Activated T-helper 1 cell treated with anti-CD3 and anti-CD28 coated beads, Interleukin-12 subunit alpha, Interleukin-12 subunit beta, Interleukin-2, Interleukin-4 antibody, amounts not matched to agents 30 ng/mL and 10 ng/mL and 1 ng/mL, durations not matched to agents 14 hours and 24 hours and 36 hours (primary cell): ENCODE measurements around the gene PPP1R9A. TPM values are rescaled to one million over a fixed set of nuclear protein-coding genes. Genes with fewer than 3 reads are reported as not detected.

Experiments used
- DNase-seq: peaks from one replicate; pipeline ENCODE4 v3.0.0; 2021; ENCODE audit warnings: low spot score
- H3K27ac Mint-ChIP-seq: one replicate; pipeline ENCODE4 v1.8.0; 2021; ENCODE audit warnings: mild to moderate bottlenecking, mixed read lengths
- H3K27me3 Mint-ChIP-seq: one replicate; pipeline ENCODE4 v1.8.0; 2022; ENCODE audit warnings: mild to moderate bottlenecking, moderate library complexity, mixed read lengths; ENCODE audit not compliant: insufficient read depth
- H3K36me3 Mint-ChIP-seq: one replicate; pipeline ENCODE4 v1.8.0; 2021; ENCODE audit warnings: low read depth, mixed read lengths
- H3K4me1 Mint-ChIP-seq: one replicate; pipeline ENCODE4 v1.8.0; 2021; ENCODE audit warnings: low read depth, mixed read lengths
- H3K4me3 Mint-ChIP-seq: one replicate; pipeline ENCODE4 v1.8.0; 2021; ENCODE audit warnings: mild to moderate bottlenecking, moderate library complexity, mixed read lengths
- H3K9me3 Mint-ChIP-seq: one replicate; pipeline ENCODE4 v1.8.0; 2021; ENCODE audit warnings: mixed read lengths
- intact Hi-C: fragments of 100-400 bp; cut with micrococcal nuclease; formaldehyde crosslinking; loops from one replicate; pipeline ENCODE4 v1.15.1; 2024
- total RNA-seq: library from RNA; stranded (reverse); gene quantifications from 2 replicates; pipeline ENCODE4 v1.2.3, GENCODE V29; 2022

The PPP1R9A gene
- total RNA-seq, 1 donor from 2014 or later = not detected

GRCh38 chr7:95105627-95106026, 198.2 kb downstream of the PPP1R9A start:
- intact Hi-C loops = no loop called here
- no peak for DNase-seq
- no peaks in the 10 kb centered on the region for H3K27me3 Mint-ChIP-seq
- no peak overlapping the region for H3K4me3 Mint-ChIP-seq
- H3K36me3 Mint-ChIP-seq = no peaks in the 10 kb centered on the region
- no peaks in the 10 kb centered on the region for H3K9me3 Mint-ChIP-seq
- no peaks in the 10 kb centered on the region for H3K4me1 Mint-ChIP-seq
- H3K27ac Mint-ChIP-seq = no peak overlapping the region

- Mint-ChIP-seq H3K27me3 (no peaks in the 10 kb centered on the region), H3K9me3 (no peaks in the 10 kb centered on the region), H3K36me3 (no peaks in the 10 kb centered on the region), H3K4me3 (no peak overlapping the region), H3K27ac (no peak overlapping the region), H3K4me1 (no peaks in the 10 kb centered on the region)
- intact Hi-C loops = no loop called here
- DNase-seq = no peak
Observed at GRCh38 chr7:95106401-95106800, 199.0 kb downstream of the PPP1R9A start.

- Mint-ChIP-seq H3K36me3 (no peaks in the 10 kb centered on the region), H3K27ac (no peak overlapping the region), H3K27me3 (no peaks in the 10 kb centered on the region), H3K4me3 (no peak overlapping the region), H3K4me1 (no peaks in the 10 kb centered on the region), H3K9me3 (no peaks in the 10 kb centered on the region)
- intact Hi-C loops = no loop called here
- DNase-seq = no peak
Observed at GRCh38 chr7:95110707-95111106, 203.3 kb downstream of the PPP1R9A start.

- no peaks in the 10 kb centered on the region for H3K27me3 Mint-ChIP-seq
- intact Hi-C loops = no loop called here
- H3K9me3 Mint-ChIP-seq = no peaks in the 10 kb centered on the region
- no peak overlapping the region for H3K27ac Mint-ChIP-seq
- H3K4me3 Mint-ChIP-seq = no peak overlapping the region
- H3K36me3 Mint-ChIP-seq = no peaks in the 10 kb centered on the region
- H3K4me1 Mint-ChIP-seq = no peaks in the 10 kb centered on the region
- DNase-seq = no peak
Observed at GRCh38 chr7:95113590-95113989, 206.2 kb downstream of the PPP1R9A start.

GRCh38 chr7:95126053-95126709, 218.8 kb downstream of the PPP1R9A start:
- no peaks in the 10 kb centered on the region for H3K4me1 Mint-ChIP-seq
- H3K4me3 Mint-ChIP-seq = no peak overlapping the region
- no peak overlapping the region for H3K27ac Mint-ChIP-seq
- no peaks in the 10 kb centered on the region for H3K9me3 Mint-ChIP-seq
- intact Hi-C loops = no loop called here
- H3K36me3 Mint-ChIP-seq = no peaks in the 10 kb centered on the region
- H3K27me3 Mint-ChIP-seq = no peaks in the 10 kb centered on the region
- no peak for DNase-seq

GRCh38 chr7:95132500-95132899, 225.1 kb downstream of the PPP1R9A start:
- Mint-ChIP-seq H3K4me1 (no peaks in the 10 kb centered on the region), H3K27ac (no peak overlapping the region), H3K27me3 (no peaks in the 10 kb centered on the region), H3K9me3 (peaks cover 5% of the 10 kb centered on the region), H3K36me3 (no peaks in the 10 kb centered on the region), H3K4me3 (no peak overlapping the region)
- intact Hi-C loops = no loop called here
- no peak for DNase-seq

- no peaks in the 10 kb centered on the region for H3K4me1 Mint-ChIP-seq
- no peak overlapping the region for H3K4me3 Mint-ChIP-seq
- H3K27ac Mint-ChIP-seq = no peak overlapping the region
- intact Hi-C loops = no loop called here
- no peaks in the 10 kb centered on the region for H3K36me3 Mint-ChIP-seq
- no peaks in the 10 kb centered on the region for H3K9me3 Mint-ChIP-seq
- no peaks in the 10 kb centered on the region for H3K27me3 Mint-ChIP-seq
- no peak for DNase-seq
Observed at GRCh38 chr7:95139922-95140321, 232.5 kb downstream of the PPP1R9A start.

GRCh38 chr7:95141755-95142154, 234.4 kb downstream of the PPP1R9A start:
- no peaks in the 10 kb centered on the region for H3K27me3 Mint-ChIP-seq
- no peak overlapping the region for H3K4me3 Mint-ChIP-seq
- DNase-seq = no peak
- H3K27ac Mint-ChIP-seq = no peak overlapping the region
- no peaks in the 10 kb centered on the region for H3K36me3 Mint-ChIP-seq
- H3K4me1 Mint-ChIP-seq = no peaks in the 10 kb centered on the region
- intact Hi-C loops = no loop called here
- H3K9me3 Mint-ChIP-seq = no peaks in the 10 kb centered on the region

- intact Hi-C loops = no loop called here
- H3K27ac Mint-ChIP-seq = no peak overlapping the region
- H3K4me3 Mint-ChIP-seq = no peak overlapping the region
- no peak for DNase-seq
- H3K4me1 Mint-ChIP-seq = no peaks in the 10 kb centered on the region
- H3K36me3 Mint-ChIP-seq = no peaks in the 10 kb centered on the region
- H3K27me3 Mint-ChIP-seq = no peaks in the 10 kb centered on the region
- H3K9me3 Mint-ChIP-seq = no peaks in the 10 kb centered on the region
Observed at GRCh38 chr7:95144256-95144655, 236.9 kb downstream of the PPP1R9A start.

- Mint-ChIP-seq H3K4me3 (no peak overlapping the region), H3K9me3 (no peaks in the 10 kb centered on the region), H3K36me3 (no peaks in the 10 kb centered on the region), H3K4me1 (no peaks in the 10 kb centered on the region), H3K27ac (no peak overlapping the region), H3K27me3 (no peaks in the 10 kb centered on the region)
- DNase-seq = no peak
- intact Hi-C loops = no loop called here
Observed at GRCh38 chr7:95155965-95156364, 248.6 kb downstream of the PPP1R9A start.

GRCh38 chr7:95157381-95157780, 250.0 kb downstream of the PPP1R9A start:
- DNase-seq = no peak
- intact Hi-C loops = no loop called here
- H3K27me3 Mint-ChIP-seq = no peaks in the 10 kb centered on the region
- no peaks in the 10 kb centered on the region for H3K36me3 Mint-ChIP-seq
- no peak overlapping the region for H3K4me3 Mint-ChIP-seq
- no peak overlapping the region for H3K27ac Mint-ChIP-seq
- H3K9me3 Mint-ChIP-seq = no peaks in the 10 kb centered on the region
- no peaks in the 10 kb centered on the region for H3K4me1 Mint-ChIP-seq

GRCh38 chr7:95169678-95170077, 262.3 kb downstream of the PPP1R9A start:
- no peak for DNase-seq
- intact Hi-C loops = no loop called here
- no peaks in the 10 kb centered on the region for H3K9me3 Mint-ChIP-seq
- peaks cover 2% of the 10 kb centered on the region for H3K27me3 Mint-ChIP-seq
- H3K27ac Mint-ChIP-seq = no peak overlapping the region
- H3K4me3 Mint-ChIP-seq = no peak overlapping the region
- no peaks in the 10 kb centered on the region for H3K4me1 Mint-ChIP-seq
- H3K36me3 Mint-ChIP-seq = no peaks in the 10 kb centered on the region

- DNase-seq = no peak
- Mint-ChIP-seq H3K36me3 (no peaks in the 10 kb centered on the region), H3K9me3 (no peaks in the 10 kb centered on the region), H3K27me3 (peaks cover 2% of the 10 kb centered on the region), H3K4me3 (no peak overlapping the region), H3K27ac (no peak overlapping the region), H3K4me1 (no peaks in the 10 kb centered on the region)
- intact Hi-C loops = no loop called here
Observed at GRCh38 chr7:95172420-95172819, 265.0 kb downstream of the PPP1R9A start.

- H3K4me3 Mint-ChIP-seq = no peak overlapping the region
- intact Hi-C loops = loop anchor here (1.0 kb wide), 1 partner anchor 287 kb away; no protein-coding TSS in a partner anchor
- no peaks in the 10 kb centered on the region for H3K9me3 Mint-ChIP-seq
- H3K4me1 Mint-ChIP-seq = no peaks in the 10 kb centered on the region
- H3K27ac Mint-ChIP-seq = no peak overlapping the region
- no peaks in the 10 kb centered on the region for H3K36me3 Mint-ChIP-seq
- no peaks in the 10 kb centered on the region for H3K27me3 Mint-ChIP-seq
- no peak for DNase-seq
Observed at GRCh38 chr7:95190515-95190914, 283.1 kb downstream of the PPP1R9A start.
